K562 (cell line): ENCODE data around the gene PLEKHA8. TPM values are rescaled to one million over a fixed set of nuclear protein-coding genes. Genes with fewer than 3 reads are reported as not detected.

Source experiments
- ATAC-seq: fragments of 200-7000 bp; cut with Tn5 transposase; 3 replicates; pipeline ENCODE4 v1.9.1; 2020; ENCODE audit warnings: moderate library complexity
- BruUV-seq: library from RNA; stranded (reverse); fragments of 400-500 nt; replicated peaks from 2 replicates; lab custom pipeline; 2021; lab: Mats Ljungman, UMichigan
- CTCF ChIA-PET: fragments of 300-600 bp; formaldehyde crosslinking; extraction: SDS; loops from one replicate; lab custom pipeline; 2021; ENCODE audit warnings: low intra/inter-chr PET ratio; lab: Yijun Ruan, JAX
- POLR2A ChIA-PET: fragments of 300-600, 350-650 bp; sonication (Branson Sonifier 250); formaldehyde crosslinking; extraction: SDS; loops from one replicate; lab custom pipeline; 2021; ENCODE audit warnings: antibody characterized with exemption, inconsistent platforms; lab: Yijun Ruan, JAX
- DNase-seq, 4 experiments: peaks; one replicate each; pipeline versions ENCODE4 v3.0.0 to v3.0.0-alpha.2; 2011 to 2018; ENCODE audit warnings: low spot score in 3 of 4, mixed read lengths in 3 of 4; ENCODE audit errors: extremely low read depth in 1 of 4
- FAIRE-seq: peaks from 2 replicates; lab custom pipeline; 2011; peaks lifted over from hg19 to GRCh38; lab: Jason Lieb, UNC
- H2AFZ ChIP-seq: 2 replicates; pipeline ENCODE4 v1.6.0; 2011; ENCODE audit warnings: low read depth, low read length, control low read depth, inconsistent platforms
- H3K27ac ChIP-seq: fragments of 200-600 bp; 3 replicates; pipeline ENCODE4 v1.8.0; 2011; ENCODE audit warnings: low read depth, mild to moderate bottlenecking, control low read depth, inconsistent platforms, low read length, moderate library complexity, mixed read lengths; ENCODE audit errors: extremely low read depth
- H3K27me3 ChIP-seq, 2 experiments: fragments of 300-600 bp in 1 of 2; 2 replicates in 1 of 2; 3 replicates in 1 of 2; pipeline versions ENCODE4 v1.6.0 to v1.8.0; 2011; ENCODE audit warnings: inconsistent platforms in 2 of 2, low read length in 2 of 2, mild to moderate bottlenecking in 1 of 2, mixed read lengths in 1 of 2, moderate library complexity in 1 of 2; ENCODE audit not compliant: control insufficient read depth in 2 of 2, insufficient read depth in 2 of 2
- H3K36me3 ChIP-seq: fragments of 300-600 bp; 3 replicates; pipeline ENCODE4 v1.8.0; 2011; ENCODE audit warnings: mild to moderate bottlenecking, low read length, inconsistent platforms; ENCODE audit not compliant: control insufficient read depth, insufficient read depth
- H3K4me1 ChIP-seq, 2 experiments: fragments of 200-600 bp in 1 of 2; replicated peaks in 1 of 2; 2 replicates in 1 of 2; 3 replicates in 1 of 2; pipeline versions ENCODE4 v1.5.1 to v1.8.0; 2011; ENCODE audit warnings: inconsistent platforms in 2 of 2, low read length in 2 of 2, mild to moderate bottlenecking in 1 of 2, mixed read lengths in 1 of 2, moderate library complexity in 1 of 2; ENCODE audit not compliant: control insufficient read depth in 2 of 2, insufficient read depth in 2 of 2
- H3K4me2 ChIP-seq: 2 replicates; pipeline ENCODE4 v1.6.1; 2011; ENCODE audit warnings: low read length, control low read depth, inconsistent platforms, mixed read lengths; ENCODE audit not compliant: insufficient read depth
- H3K4me3 ChIP-seq: fragments of 200-600 bp; sonication (generic), shearing (Covaris generic); 2 replicates; pipeline ENCODE4 v1.5.1; 2016; ENCODE audit warnings: control low read depth, inconsistent platforms
- H3K79me2 ChIP-seq: fragments of 200-600 bp; 3 replicates; pipeline ENCODE4 v1.8.0; 2011; ENCODE audit warnings: low read length, inconsistent platforms; ENCODE audit not compliant: control insufficient read depth, insufficient read depth
- H3K9ac ChIP-seq, 2 experiments: 2 replicates each; pipeline versions ENCODE4 v1.6.0 to v1.6.1; 2011; ENCODE audit warnings: low read depth in 2 of 2, low read length in 2 of 2, control low read depth in 1 of 2, inconsistent platforms in 1 of 2, mild to moderate bottlenecking in 1 of 2, mixed read lengths in 1 of 2; ENCODE audit not compliant: insufficient read depth in 1 of 2
- H3K9me1 ChIP-seq: one replicate; pipeline ENCODE4 v1.6.0; 2011; ENCODE audit warnings: inconsistent platforms, mild to moderate bottlenecking, low read length, moderate library complexity; ENCODE audit not compliant: control insufficient read depth, insufficient read depth
- H3K9me3 ChIP-seq: replicated peaks from 2 replicates; pipeline ENCODE4 v1.5.1; 2011; ENCODE audit warnings: low read depth, low read length, inconsistent platforms; ENCODE audit not compliant: control insufficient read depth, insufficient read depth
- H4K20me1 ChIP-seq: replicated peaks from 2 replicates; pipeline ENCODE4 v1.6.1; 2011; ENCODE audit warnings: low read length, inconsistent platforms, mixed read lengths; ENCODE audit not compliant: control insufficient read depth, insufficient read depth
- BACH1 ChIP-seq: fragments of 200-800 bp; sonication (Bioruptor generic); IDR thresholded peaks from 2 replicates; pipeline ENCODE4 v1.6.1; 2016; ENCODE audit warnings: missing genetic modification characterization, missing compliant biosample characterization
- EHMT2 ChIP-seq: fragments of 450-650 bp; IDR thresholded peaks from 2 replicates; pipeline ENCODE4 v1.6.1; 2018; ENCODE audit warnings: antibody characterized with exemption
- FOSL1 ChIP-seq: fragments of 200-800 bp; sonication (Bioruptor generic); conservative IDR thresholded peaks from 2 replicates; pipeline ENCODE4 v1.6.1; 2016; ENCODE audit warnings: missing genetic modification characterization, missing compliant biosample characterization
- JUN ChIP-seq, 2 experiments: sonication (generic) in 1 of 2; formaldehyde crosslinking in 1 of 2; IDR thresholded peaks; 2 replicates each; pipeline versions ENCODE4 v1.6.1 to v1.8.0; 2012 to 2022; ENCODE audit warnings: borderline replicate concordance in 2 of 2, mild to moderate bottlenecking in 2 of 2, improper control_type of control experiment in 1 of 2, low read depth in 1 of 2, low read length in 1 of 2, missing genetic modification reagents in 1 of 2
- JUND ChIP-seq, 2 experiments: IDR thresholded peaks; 2 replicates in 1 of 2; 3 replicates in 1 of 2; pipeline ENCODE4 v1.6.1; 2011; ENCODE audit warnings: borderline replicate concordance in 2 of 2, low read depth in 2 of 2, low read length in 2 of 2, improper control_type of control experiment in 1 of 2, missing biosample characterization in 1 of 2, missing genetic modification characterization in 1 of 2, missing genetic modification reagents in 1 of 2
- MEF2D ChIP-seq: conservative IDR thresholded peaks from 2 replicates; pipeline ENCODE4 v1.6.1; 2016; ENCODE audit warnings: low read depth, missing genetic modification characterization, missing compliant biosample characterization
- NCOR1 ChIP-seq: fragments of 450-650 bp; IDR thresholded peaks from 2 replicates; pipeline ENCODE4 v1.6.1; 2016; ENCODE audit warnings: mild to moderate bottlenecking, moderate library complexity
- SPI1 ChIP-seq: IDR thresholded peaks from 2 replicates; pipeline ENCODE4 v1.6.1; 2011; ENCODE audit warnings: low read depth, low read length, control low read depth, borderline replicate concordance
- TEAD1 ChIP-seq, 2 experiments: fragments of 450-650 bp in 1 of 2; sonication (generic) in 1 of 2; formaldehyde crosslinking; IDR thresholded peaks; 2 replicates each; pipeline versions ENCODE4 v1.4.0 to v1.8.0; 2020 to 2022; ENCODE audit warnings: mild to moderate bottlenecking in 2 of 2, missing genetic modification reagents in 1 of 2
- TEAD4 ChIP-seq, 2 experiments: sonication (generic) in 1 of 2; formaldehyde crosslinking in 1 of 2; IDR thresholded peaks; 2 replicates each; pipeline versions ENCODE4 v1.6.1 to v1.8.0; 2012 to 2022; ENCODE audit warnings: borderline replicate concordance in 1 of 2, inconsistent platforms in 1 of 2, low read length in 1 of 2, mild to moderate bottlenecking in 1 of 2, missing genetic modification reagents in 1 of 2
- YY1 ChIP-seq, 3 experiments: IDR thresholded peaks; 2 replicates each; pipeline ENCODE4 v1.6.1; 2011; ENCODE audit warnings: low read length in 2 of 3, mild to moderate bottlenecking in 2 of 3, moderate library complexity in 2 of 3, borderline replicate concordance in 1 of 3, control low read depth in 1 of 3, low read depth in 1 of 3; ENCODE audit not compliant: insufficient read depth in 3 of 3, insufficient replicate concordance in 2 of 3, control insufficient read depth in 1 of 3, insufficient read length in 1 of 3; ENCODE audit errors: extremely low read depth in 1 of 3
- ZFPM2 ChIP-seq: fragments of 250-450 bp; sonication (Bioruptor Pico); IDR thresholded peaks from 2 replicates; pipeline ENCODE4 v1.5.1; 2022; ENCODE audit warnings: mild to moderate bottlenecking
- ZNF384 ChIP-seq: IDR thresholded peaks from 2 replicates; pipeline ENCODE4 v1.6.1; 2012; ENCODE audit warnings: low read depth, low read length, improper control_type of control experiment
- WGBS: fragments of 100-300 bp; shearing (Covaris generic); methylation state at CpG from one replicate; pipeline ENCODE4 v1.1.6; 2016; ENCODE audit warnings: low coverage, mixed read lengths; ENCODE audit not compliant: insufficient coverage; ENCODE audit errors: missing lambda C conversion rate; 5-methylcytosine and 5-hydroxymethylcytosine counted together
- in situ Hi-C: fragments of 300-500 bp; cut with MboI; formaldehyde crosslinking; loops from 4 replicates; pipeline ENCODE4 v1.15.0; 2018; ENCODE audit warnings: inconsistent platforms, mixed read lengths
- intact Hi-C: fragments of 100-400 bp; cut with micrococcal nuclease; formaldehyde crosslinking; loops from 2 replicates; pipeline ENCODE4 v1.14.2; 2022
- polyA plus RNA-seq, 8 experiments: library from polyadenylated mRNA; depleted of rRNA in 4 of 8; stranded (reverse) in 5 of 8; unstranded in 3 of 8; fragments of >200 nt; fragmentation: Nextera tagmentation in 2 of 8; fragmentation: Illumina TruSeq in 1 of 8; extraction: Ambion mirVana in 2 of 8; extraction: Trizol in 1 of 8; gene quantifications; 2 replicates each; pipeline versions ENCODE4 v1.2.1 to v1.2.3, GENCODE V29; 2011 to 2014; ENCODE audit warnings: inconsistent platforms in 1 of 8, missing spikeins in 1 of 8
- total RNA-seq, 7 experiments: library from RNA; depleted of rRNA in 6 of 7; stranded (reverse); fragments of >200 nt in 6 of 7; fragmentation: Illumina TruSeq in 2 of 7; extraction: Trizol in 2 of 7; gene quantifications; 2 replicates each; pipeline versions ENCODE4 v1.2.1 to v1.2.3, GENCODE V29; 2011 to 2021; ENCODE audit warnings: low replicate concordance in 1 of 7
- TF ChIP-seq, protein P1 (sequence below), 2 experiments: fragments of 450-650 bp in 1 of 2; sonication (generic) in 1 of 2; formaldehyde crosslinking in 1 of 2; IDR thresholded peaks in 1 of 2; conservative IDR thresholded peaks in 1 of 2; 2 replicates each; pipeline versions ENCODE4 v1.6.1 to v1.8.1; 2016 to 2023; ENCODE audit warnings: mild to moderate bottlenecking in 2 of 2, moderate library complexity in 2 of 2, inconsistent platforms in 1 of 2, missing genetic modification reagents in 1 of 2
- TF ChIP-seq, protein P2 (sequence below): fragments of 250-450 bp; sonication (Bioruptor Pico); IDR thresholded peaks from 2 replicates; pipeline ENCODE4 v1.5.0; 2021; ENCODE audit warnings: mild to moderate bottlenecking, borderline replicate concordance

PLEKHA8 gene
- total and polyA plus RNA-seq, 9 of the 15 experiments (the other 6 are each of a cell fraction or from before 2014, with no cell fraction given): 3.2 to 16.3 (median 11.8) TPM

DNA sequence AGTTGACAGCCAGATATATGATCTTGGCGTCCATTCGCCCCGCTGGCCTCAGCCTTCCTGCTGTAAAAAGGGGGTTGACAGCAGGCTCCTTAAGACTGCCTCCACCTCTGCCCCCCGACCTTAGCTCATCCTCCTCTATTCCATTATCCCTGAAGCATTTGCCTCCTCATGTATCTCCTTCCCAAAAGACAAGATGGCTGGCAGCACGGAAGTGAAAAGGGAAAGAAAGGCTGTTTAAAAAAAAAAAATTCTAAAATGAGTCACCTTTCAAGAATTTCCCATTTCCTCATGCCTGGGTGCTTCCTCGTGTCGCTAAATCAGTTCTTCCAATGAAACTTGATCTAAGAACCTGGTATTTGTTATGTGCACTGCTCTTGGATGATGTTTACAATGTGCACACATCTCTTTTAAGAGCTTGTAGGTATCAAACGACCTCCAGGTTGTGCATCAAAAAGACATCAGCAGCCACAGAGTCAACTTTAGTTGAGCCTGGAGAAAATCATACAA lies 40.3 kb upstream of the PLEKHA8 start:
- Histone ChIP-seq H3K4me3 (no peak overlapping the region), H3K9ac (no peak overlapping the region), H3K4me2 (no peak overlapping the region; the same call in 1 of the 2 replicates), H3K27ac (no peak overlapping the region), H3K36me3 (no peaks in the 10 kb centered on the region), H3K27me3 (peaks cover 2 to 8% of the 10 kb centered on the region in 2 experiments; a peak in 2 of 5 replicates), H3K9me3 (no peaks in the 10 kb centered on the region; the same call in 1 of the 2 replicates), H3K9me1 (no peaks in the 10 kb centered on the region), H4K20me1 (no peaks in the 10 kb centered on the region), H2AFZ (peak overlapping the region; percentile 81), H3K79me2 (no peaks in the 10 kb centered on the region), H3K4me1 (peaks cover 0 to 6% of the 10 kb centered on the region in 2 experiments; a peak in 2 of 5 replicates)
- FAIRE-seq: no peak
- BruUV-seq: no TSS peak
- 10% methylated on average over 8 of the region's 8 CpGs for WGBS
- in situ Hi-C loops: no loop called here
- intact Hi-C loops: no loop called here
- no peak for ATAC-seq
- POLR2A ChIA-PET: interaction anchor here (0.5 to 0.7 kb wide), 2 partner anchors 20 to 74 kb away, joined by 3 read pairs; no protein-coding TSS in a partner anchor
- DNase-seq: no peak
- CTCF ChIA-PET: no interaction called here
- TF ChIP-seq, protein P1, sequence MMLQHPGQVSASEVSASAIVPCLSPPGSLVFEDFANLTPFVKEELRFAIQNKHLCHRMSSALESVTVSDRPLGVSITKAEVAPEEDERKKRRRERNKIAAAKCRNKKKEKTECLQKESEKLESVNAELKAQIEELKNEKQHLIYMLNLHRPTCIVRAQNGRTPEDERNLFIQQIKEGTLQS (IDR thresholded peaks at IDR 0.05): peak; percentile 70
- TF ChIP-seq, protein P1 (CRISPR knock-in tag; conservative IDR thresholded peaks at IDR 0.05): no peak
- TF ChIP-seq NCOR1 (no peak), TEAD1 (CRISPR knock-in tag; IDR thresholded peaks at IDR 0.05) (0 out of 4 replicates have a peak, but pooled peaks of 1 of the 2 experiments have one; percentile 50), ZNF384 (peak; percentile 66), TEAD4 (IDR thresholded peaks at IDR 0.05; ENCODE audit: low read length) (peak; percentile 61), TEAD4 (CRISPR knock-in tag; IDR thresholded peaks at IDR 0.05; ENCODE audit: borderline replicate concordance) (no peak), FOSL1 (tag) (peak; percentile 57), EHMT2 (peak; percentile 73; the same call in 1 of the 2 replicates), JUND (IDR thresholded peaks at IDR 0.05; ENCODE audit: borderline replicate concordance, low read depth, low read length) (peak; percentile 71), JUND (tag; IDR thresholded peaks at IDR 0.05; ENCODE audit: borderline replicate concordance, low read depth, low read length) (peak; percentile 77; the same call in 2 of the 3 replicates), BACH1 (tag) (no peak), MEF2D (tag) (no peak), SPI1 (0 out of 2 replicates have a peak, but pooled peaks have one; percentile 12), ZFPM2 (CRISPR knock-in tag) (no peak), JUN (IDR thresholded peaks at IDR 0.05; ENCODE audit: borderline replicate concordance, low read depth, low read length) (0 out of 2 replicates have a peak, but pooled peaks have one; percentile 14), JUN (CRISPR knock-in tag; IDR thresholded peaks at IDR 0.05; ENCODE audit: borderline replicate concordance) (no peak), YY1 (IDR thresholded peaks at IDR 0.05; ENCODE audit: borderline replicate concordance in 1 of 3, control insufficient read depth in 1 of 3, extremely low read depth in 1 of 3, insufficient read depth in 3 of 3, insufficient read length in 1 of 3, insufficient replicate concordance in 2 of 3, low read depth in 1 of 3, low read length in 2 of 3) (peak in 2 of 3 experiments; percentile 17 to 65)
- TF ChIP-seq, protein P2, sequence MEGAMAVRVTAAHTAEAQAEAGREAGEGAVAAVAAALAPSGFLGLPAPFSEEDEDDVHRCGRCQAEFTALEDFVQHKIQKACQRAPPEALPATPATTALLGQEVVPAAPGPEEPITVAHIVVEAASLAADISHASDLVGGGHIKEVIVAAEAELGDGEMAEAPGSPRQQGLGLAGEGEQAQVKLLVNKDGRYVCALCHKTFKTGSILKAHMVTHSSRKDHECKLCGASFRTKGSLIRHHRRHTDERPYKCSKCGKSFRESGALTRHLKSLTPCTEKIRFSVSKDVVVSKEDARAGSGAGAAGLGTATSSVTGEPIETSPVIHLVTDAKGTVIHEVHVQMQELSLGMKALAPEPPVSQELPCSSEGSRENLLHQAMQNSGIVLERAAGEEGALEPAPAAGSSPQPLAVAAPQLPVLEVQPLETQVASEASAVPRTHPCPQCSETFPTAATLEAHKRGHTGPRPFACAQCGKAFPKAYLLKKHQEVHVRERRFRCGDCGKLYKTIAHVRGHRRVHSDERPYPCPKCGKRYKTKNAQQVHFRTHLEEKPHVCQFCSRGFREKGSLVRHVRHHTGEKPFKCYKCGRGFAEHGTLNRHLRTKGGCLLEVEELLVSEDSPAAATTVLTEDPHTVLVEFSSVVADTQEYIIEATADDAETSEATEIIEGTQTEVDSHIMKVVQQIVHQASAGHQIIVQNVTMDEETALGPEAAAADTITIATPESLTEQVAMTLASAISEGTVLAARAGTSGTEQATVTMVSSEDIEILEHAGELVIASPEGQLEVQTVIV (CRISPR knock-in tag): no peak
